DND-41 (cell line): ENCODE measurements around the gene PPM1D.

Source experiments
- ATAC-seq: fragments of 200-7000 bp; cut with Tn5 transposase; 3 replicates; pipeline ENCODE4 v1.9.1; 2021; ENCODE audit warnings: low read depth; ENCODE audit not compliant: insufficient read depth
- DNase-seq: peaks from one replicate; pipeline ENCODE4 v3.0.0-alpha.2; 2020
- H2AFZ ChIP-seq: 2 replicates; pipeline ENCODE4 v1.6.0; 2012; ENCODE audit warnings: low read depth, low read length
- H3K27ac ChIP-seq: 2 replicates; pipeline ENCODE4 v1.5.1; 2012; ENCODE audit warnings: low read length, inconsistent platforms
- H3K27me3 ChIP-seq: fragments of 200-600 bp; sonication (generic); 2 replicates; pipeline ENCODE4 v1.6.0; 2012; ENCODE audit warnings: low read length, mild to moderate bottlenecking, inconsistent platforms; ENCODE audit not compliant: insufficient read depth, poor library complexity
- H3K36me3 ChIP-seq: 2 replicates; pipeline ENCODE4 v1.5.1; 2012; ENCODE audit warnings: low read length, inconsistent platforms; ENCODE audit not compliant: insufficient read depth
- H3K4me1 ChIP-seq: 2 replicates; pipeline ENCODE4 v1.5.1; 2012; ENCODE audit warnings: mild to moderate bottlenecking, low read length; ENCODE audit not compliant: insufficient read depth
- H3K4me2 ChIP-seq: 2 replicates; pipeline ENCODE4 v1.6.0; 2012; ENCODE audit warnings: mild to moderate bottlenecking, moderate library complexity, low read length, inconsistent platforms; ENCODE audit not compliant: insufficient read depth
- H3K4me3 ChIP-seq, 2 experiments: fragments of 200-600 bp in 1 of 2; shearing (Covaris generic) in 1 of 2; 2 replicates each; pipeline ENCODE4 v1.5.1; 2012 to 2016; ENCODE audit warnings: inconsistent platforms in 2 of 2, low read length in 2 of 2, mild to moderate bottlenecking in 2 of 2, low read depth in 1 of 2, moderate library complexity in 1 of 2
- H3K79me2 ChIP-seq: 2 replicates; pipeline ENCODE4 v1.6.0; 2012; ENCODE audit warnings: low read length, inconsistent platforms; ENCODE audit not compliant: insufficient read depth
- H3K9ac ChIP-seq: 2 replicates; pipeline ENCODE4 v1.6.0; 2012; ENCODE audit warnings: low read depth, mild to moderate bottlenecking, inconsistent platforms, low read length, moderate library complexity
- H3K9me3 ChIP-seq: 2 replicates; pipeline ENCODE4 v1.5.1; 2012; ENCODE audit warnings: low read length, moderate library complexity, mild to moderate bottlenecking, inconsistent platforms; ENCODE audit not compliant: insufficient read depth, severe bottlenecking
- H4K20me1 ChIP-seq: 2 replicates; pipeline ENCODE4 v1.6.0; 2012; ENCODE audit warnings: low read length; ENCODE audit not compliant: insufficient read depth
- CTCF ChIP-seq: IDR thresholded peaks from 2 replicates; pipeline ENCODE4 v1.5.1; 2012; ENCODE audit warnings: borderline replicate concordance, low read length, moderate library complexity, mild to moderate bottlenecking; ENCODE audit not compliant: poor library complexity, severe bottlenecking; ENCODE audit errors: extremely low read depth
- EZH2 ChIP-seq: IDR thresholded peaks from 3 replicates; pipeline ENCODE4 v1.6.1; 2012; ENCODE audit warnings: borderline replicate concordance, low read depth, mild to moderate bottlenecking, moderate library complexity, low read length, inconsistent platforms; ENCODE audit not compliant: severe bottlenecking

PPM1D gene

GRCh38 chr17:60639019-60639330 is 39.0 kb downstream of the PPM1D start:
- Histone ChIP-seq H2AFZ (no peak overlapping the region), H3K4me1 (no peaks in the 10 kb centered on the region), H4K20me1 (peaks cover 36% of the 10 kb centered on the region), H3K4me3 (no peak overlapping the region), H3K4me2 (no peak overlapping the region), H3K79me2 (peaks cover 48% of the 10 kb centered on the region), H3K9ac (no peak overlapping the region), H3K27ac (no peak overlapping the region), H3K9me3 (no peaks in the 10 kb centered on the region), H3K36me3 (peaks cover 44% of the 10 kb centered on the region), H3K27me3 (no peaks in the 10 kb centered on the region)
- ATAC-seq (no peak), DNase-seq (no peak)
- TF ChIP-seq EZH2, result no peak
- TF ChIP-seq CTCF, result no peak

- Histone ChIP-seq H3K27ac (no peak overlapping the region), H3K4me3 (no peak overlapping the region), H3K9ac (no peak overlapping the region), H2AFZ (no peak overlapping the region), H3K4me2 (no peak overlapping the region), H4K20me1 (peaks cover 36% of the 10 kb centered on the region), H3K79me2 (peaks cover 46% of the 10 kb centered on the region), H3K36me3 (peaks cover 32% of the 10 kb centered on the region), H3K4me1 (no peaks in the 10 kb centered on the region), H3K9me3 (no peaks in the 10 kb centered on the region), H3K27me3 (no peaks in the 10 kb centered on the region)
- no peak for DNase-seq
- ATAC-seq, result no peak
- no peak for TF ChIP-seq EZH2
- TF ChIP-seq CTCF, result peak; percentile 56
Measured at GRCh38 chr17:60640503-60640902, 40.5 kb downstream of the PPM1D start.

- H2AFZ ChIP-seq, result no peak overlapping the region
- no peaks in the 10 kb centered on the region for H3K9me3 ChIP-seq
- peaks cover 50% of the 10 kb centered on the region for H3K79me2 ChIP-seq
- no peaks in the 10 kb centered on the region for H3K27me3 ChIP-seq
- peaks cover 26% of the 10 kb centered on the region for H3K36me3 ChIP-seq
- H3K4me1 ChIP-seq, result no peaks in the 10 kb centered on the region
- TF ChIP-seq CTCF (no peak), EZH2 (no peak)
- no peak overlapping the region for H3K9ac ChIP-seq
- H3K4me3 ChIP-seq, result no peak overlapping the region
- H3K27ac ChIP-seq, result no peak overlapping the region
- DNase-seq (no peak), ATAC-seq (no peak)
- H3K4me2 ChIP-seq, result no peak overlapping the region
- peaks cover 36% of the 10 kb centered on the region for H4K20me1 ChIP-seq
Measured at GRCh38 chr17:60641126-60641525, 41.1 kb downstream of the PPM1D start.

- Histone ChIP-seq H3K79me2 (peaks cover 54% of the 10 kb centered on the region), H3K36me3 (peaks cover 26% of the 10 kb centered on the region), H4K20me1 (peaks cover 38% of the 10 kb centered on the region), H3K9ac (no peak overlapping the region), H3K27me3 (no peaks in the 10 kb centered on the region), H3K4me2 (no peak overlapping the region), H3K9me3 (no peaks in the 10 kb centered on the region), H3K4me1 (no peaks in the 10 kb centered on the region), H2AFZ (no peak overlapping the region), H3K27ac (no peak overlapping the region), H3K4me3 (no peak overlapping the region)
- ATAC-seq, result peak; percentile 77
- DNase-seq, result peak; percentile 68
- TF ChIP-seq CTCF (peak; percentile 72), EZH2 (no peak)
Measured at GRCh38 chr17:60641810-60642220, 41.8 kb downstream of the PPM1D start.
